Activated CD8-positive, alpha-beta memory T cell treated with anti-CD3 and anti-CD28 coated beads for 1 hour (primary cell): ENCODE measurements around the gene SNX11.

Experiments
- DNase-seq, 2 donors: peaks; one replicate each; pipeline ENCODE4 v3.0.0-alpha.2; 2020; ENCODE audit warnings: low read depth in 1 of 2; ENCODE audit errors: extremely low read depth in 1 of 2

The SNX11 gene

DNA sequence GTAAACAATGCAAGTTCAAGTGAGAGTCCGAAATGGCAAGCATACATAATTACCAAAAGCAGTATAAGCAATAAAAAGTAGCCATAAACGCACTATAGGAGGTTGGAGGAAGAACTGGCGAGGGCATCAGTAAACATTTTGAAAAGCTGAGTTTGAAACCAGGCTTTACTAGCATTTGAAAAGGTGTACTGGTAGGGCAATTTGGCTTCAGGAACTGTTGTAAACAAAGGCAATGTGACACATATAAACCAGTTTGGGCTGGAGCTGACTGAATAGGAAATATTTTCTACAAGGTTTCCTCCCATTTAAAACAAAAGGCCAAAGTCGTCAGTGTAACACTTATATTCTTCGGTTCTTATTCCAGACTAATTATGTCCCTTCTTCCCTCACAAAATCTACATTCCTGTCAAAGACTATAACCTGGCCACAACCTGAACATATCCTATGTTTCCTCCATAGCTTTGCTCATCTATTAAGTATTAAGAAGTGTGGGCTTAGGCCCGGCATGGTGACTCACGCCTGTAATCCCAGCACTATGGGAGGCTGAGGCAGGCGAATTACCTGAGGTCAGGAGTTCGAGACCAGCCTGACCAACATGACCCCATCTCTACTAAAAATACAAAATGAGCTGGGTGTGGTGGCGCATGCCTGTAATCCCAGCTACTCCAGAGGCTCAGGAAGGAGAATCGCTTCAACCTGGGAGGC, 14.1 kb upstream of the SNX11 start:
- no peak for DNase-seq

- no peak for DNase-seq
These were observed 12.0 kb upstream of the SNX11 start for GRCh38 chr17:48095611-48096010.

DNA sequence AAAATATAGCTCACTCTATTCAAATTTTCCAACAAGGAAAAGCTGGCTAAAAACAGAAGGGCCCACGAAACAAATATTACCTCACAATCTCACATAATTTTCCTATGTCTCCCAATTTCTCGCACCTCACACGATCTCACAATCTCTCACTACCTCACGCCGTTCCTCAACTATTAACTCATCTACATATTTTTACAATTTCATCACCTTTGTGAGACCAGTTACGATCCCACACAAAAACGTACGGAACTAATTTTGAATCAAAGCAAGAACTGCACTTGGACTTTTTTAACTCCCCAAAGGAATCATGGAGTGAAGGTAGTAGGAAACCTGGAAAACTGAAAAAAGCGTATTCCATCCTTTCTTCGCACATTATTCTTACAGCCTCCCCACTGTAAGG, 7.4 kb upstream of the SNX11 start:
- DNase-seq, result no peak

- no peak for DNase-seq
These were observed 7.0 kb upstream of the SNX11 start for GRCh38 chr17:48100591-48101011.

GRCh38 chr17:48101012-48101720, 6.4 kb upstream of the SNX11 start, which contains the start of gene CBX1:
CBX1 (minus strand) TSS chr17:48101478; CDS start chr17:48077004, 24,474 bp downstream.
- DNase-seq, result peak; percentile 78 to 91

DNA sequence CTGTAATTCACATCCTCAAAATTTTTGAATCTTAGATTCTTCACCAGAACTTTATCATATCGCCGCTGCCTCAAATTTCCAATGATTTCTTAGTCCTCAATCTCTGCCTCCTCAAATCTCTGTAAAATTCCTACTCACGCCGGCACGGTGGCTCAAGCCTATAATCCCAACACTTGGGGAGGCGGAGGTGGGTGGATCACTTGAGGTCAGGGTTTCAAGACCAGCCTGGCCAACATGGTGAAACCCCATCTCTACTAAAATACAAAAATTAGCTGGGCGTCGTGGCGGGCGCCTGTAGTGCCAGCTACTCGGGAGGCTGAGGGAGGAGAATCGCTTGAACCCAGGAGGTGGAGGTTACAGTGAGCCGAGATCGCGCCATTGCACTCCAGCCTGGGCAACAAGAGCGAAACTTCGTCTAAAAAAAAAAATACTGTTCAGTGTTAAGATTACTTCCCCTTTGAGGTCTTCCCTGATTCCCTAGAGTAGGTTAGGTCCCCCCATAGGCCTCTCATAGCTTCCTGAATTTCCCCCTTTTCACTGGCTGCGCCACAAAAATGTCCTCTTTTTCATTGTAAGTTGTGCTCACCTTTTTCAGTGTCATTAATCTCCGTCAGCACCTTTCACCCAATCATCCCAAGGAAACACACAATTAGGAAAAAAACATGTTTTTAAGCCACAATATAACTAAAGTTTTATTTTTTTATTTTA, 5.4 kb upstream of the SNX11 start:
- DNase-seq, result no peak

DNA sequence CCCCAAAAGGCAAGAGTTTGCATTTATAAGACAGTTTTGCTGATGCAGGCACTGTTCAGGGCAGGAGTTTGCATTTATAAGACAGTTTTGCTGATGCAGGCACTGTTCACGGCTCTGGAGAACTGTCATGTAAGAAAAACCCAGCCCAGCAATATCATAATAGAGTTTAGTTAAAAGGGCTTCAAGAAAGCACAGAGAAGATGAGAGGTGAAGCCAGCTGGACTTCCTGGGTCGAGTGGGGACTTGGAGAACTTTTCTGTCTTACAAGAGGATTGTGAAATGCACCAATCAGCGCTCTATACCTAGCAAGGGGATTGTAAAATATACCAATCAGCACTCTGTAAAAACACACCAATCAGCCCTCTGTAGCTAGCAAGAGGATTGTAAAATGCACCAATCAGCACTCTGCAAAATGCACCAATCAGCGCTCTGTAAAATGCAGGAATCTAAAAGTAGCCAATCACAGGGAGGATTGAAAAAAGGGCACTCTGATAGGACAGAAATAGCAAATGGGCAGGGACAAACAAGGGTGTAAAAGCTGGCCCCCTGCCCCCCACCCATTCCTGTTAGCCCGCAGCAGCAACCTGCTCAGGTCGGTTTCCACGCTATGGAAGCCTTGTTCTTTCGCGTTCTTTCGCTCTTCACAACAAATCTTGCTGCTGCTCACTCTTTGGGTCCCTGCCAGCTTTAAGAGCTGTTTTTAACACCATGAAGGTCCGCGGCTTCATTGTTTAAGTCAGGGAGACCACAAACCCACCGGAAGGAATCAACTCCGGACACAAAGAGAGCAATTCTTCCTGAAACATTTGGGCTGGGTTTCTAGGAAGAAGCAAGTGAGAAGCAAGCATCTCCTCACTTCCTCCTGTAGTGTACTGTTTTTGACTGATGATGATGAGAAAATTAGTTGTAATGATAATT, 4.5 kb upstream of the SNX11 start:
- no peak for DNase-seq

DNA sequence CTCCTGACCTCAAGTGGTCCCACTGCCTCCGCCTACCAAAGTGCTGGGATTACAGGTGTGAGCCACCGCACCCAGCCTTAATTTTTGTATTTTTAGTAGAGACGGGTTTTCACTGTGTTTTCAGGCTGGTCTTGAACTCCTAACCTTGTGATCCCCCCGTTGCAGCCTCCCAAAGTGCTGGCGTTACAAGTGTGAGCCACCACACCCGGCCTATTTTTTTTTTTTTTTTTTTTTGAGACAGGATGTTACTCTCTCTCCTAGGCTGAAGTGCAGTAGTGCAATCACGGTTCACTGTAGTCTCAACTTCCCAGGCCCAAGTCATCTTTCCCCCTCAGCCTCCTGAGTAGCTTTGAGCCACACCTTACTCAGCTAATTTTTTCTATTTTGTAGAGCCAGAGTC, 3.1 kb upstream of the SNX11 start:
- DNase-seq, result no peak

GRCh38 chr17:48106802-48107136, 797 bp upstream of the SNX11 start:
- no peak for DNase-seq

DNA sequence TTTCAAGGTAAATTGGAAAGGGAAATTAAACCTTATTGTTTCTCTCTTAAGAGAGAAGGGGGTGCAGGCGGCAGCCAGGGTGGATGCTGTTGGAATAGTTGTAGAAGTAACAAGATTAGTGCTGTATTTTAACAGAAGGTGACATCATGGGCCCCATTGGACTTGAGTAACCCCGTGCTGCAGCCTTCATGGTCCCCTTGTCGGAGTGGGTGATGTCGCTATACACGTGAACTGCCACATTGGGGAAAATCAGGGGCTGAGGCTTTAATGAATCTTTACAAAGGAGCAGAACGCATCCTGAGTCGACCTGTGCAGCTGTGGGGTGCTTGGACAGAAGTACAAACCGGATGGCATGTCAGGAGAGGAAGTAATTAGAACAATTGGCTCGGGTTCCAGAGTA, 3.2 kb downstream of the SNX11 start:
- DNase-seq, result no peak

GRCh38 chr17:48111937-48112241, 4.3 kb downstream of the SNX11 start:
- no peak for DNase-seq

- no peak for DNase-seq
These were observed 5.7 kb downstream of the SNX11 start for GRCh38 chr17:48113201-48113676.

GRCh38 chr17:48121923-48122664, 14.5 kb downstream of the SNX11 start:
- DNase-seq, result no peak

DNA sequence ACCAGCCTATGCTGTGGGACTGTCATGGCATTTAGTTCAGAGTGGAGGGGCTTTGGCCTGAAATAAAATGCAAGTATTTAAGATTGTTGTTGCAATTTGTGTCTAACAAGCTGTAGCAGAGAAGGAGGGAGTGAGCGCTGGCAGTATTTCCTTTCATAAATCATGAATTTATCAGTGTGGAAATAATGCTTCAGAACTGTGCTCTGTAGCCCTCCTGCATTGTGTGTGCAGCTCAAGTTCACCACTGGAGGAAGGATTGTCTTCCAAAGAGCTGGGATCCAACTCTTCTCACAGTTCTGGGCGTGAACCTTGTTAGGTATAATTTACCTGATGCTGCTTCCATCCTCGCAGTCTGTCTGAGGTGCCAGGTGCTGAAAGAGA, 15.1 kb downstream of the SNX11 start:
- no peak for DNase-seq

- no peak for DNase-seq
These were observed 15.5 kb downstream of the SNX11 start for GRCh38 chr17:48123111-48123510.

- no peak for DNase-seq
These were observed 16.3 kb downstream of the SNX11 start for GRCh38 chr17:48123776-48124388.

- DNase-seq, result no peak
These were observed 18.4 kb downstream of the SNX11 start for GRCh38 chr17:48125829-48126531.

- no peak for DNase-seq
These were observed 18.9 kb downstream of the SNX11 start for GRCh38 chr17:48126532-48126850.

- DNase-seq, result no peak
These were observed 19.9 kb downstream of the SNX11 start for GRCh38 chr17:48127371-48128051.
